ENCODE data around the gene SLC43A3.

DNA sequence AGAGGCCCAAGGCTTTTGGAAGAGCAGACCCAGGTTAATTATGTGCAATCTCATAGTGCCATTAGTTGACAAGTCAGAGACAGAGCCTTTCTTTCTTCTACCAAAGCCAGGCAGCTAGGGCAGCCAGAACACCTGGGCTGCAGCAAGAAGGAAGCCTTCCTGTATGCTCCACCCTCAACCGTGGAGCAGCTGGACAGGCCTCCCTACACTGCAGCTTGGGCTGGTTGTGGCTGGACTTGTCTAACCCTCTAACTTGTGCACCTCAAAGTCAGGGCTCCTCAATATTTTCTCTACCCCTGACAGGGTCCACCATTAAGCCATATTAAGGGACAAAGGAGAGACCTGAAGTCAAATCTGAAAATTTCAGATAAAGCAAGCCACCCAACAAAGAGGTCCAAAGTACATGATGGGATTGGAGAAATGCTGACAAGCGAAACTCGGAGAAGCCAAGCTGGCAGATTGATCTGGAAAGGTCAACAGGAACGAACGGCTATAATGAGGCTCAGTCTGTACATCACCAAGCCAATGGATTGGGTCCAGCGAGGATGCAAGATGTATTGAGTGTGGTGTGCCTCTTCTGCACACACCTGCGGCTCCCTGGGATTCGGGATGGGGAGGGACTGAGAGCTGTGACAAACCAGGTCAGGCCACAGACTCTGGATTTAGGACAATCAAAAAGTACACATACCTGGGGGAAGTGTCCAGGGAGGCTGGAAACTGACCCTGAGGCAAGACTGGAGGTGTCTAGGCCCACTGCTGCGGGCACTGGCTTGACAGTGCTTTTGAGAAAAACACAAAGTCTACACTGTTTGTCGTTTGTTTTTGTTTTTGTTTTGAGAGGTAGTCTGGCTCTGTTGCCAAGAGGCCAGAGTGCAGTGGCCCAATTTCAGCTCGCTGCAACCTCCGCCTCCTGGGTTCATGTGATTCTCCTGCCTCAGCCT, 11.7 kb upstream of the SLC43A3 start:
- TF ChIP-seq MXI1 (IDR thresholded peaks at IDR 0.05; ENCODE audit: borderline replicate concordance, low read depth, low read length) (no peak), MAFK (IDR thresholded peaks at IDR 0.05; ENCODE audit: low read depth, low read length) (no peak), POLR2A (IDR thresholded peaks at IDR 0.05; ENCODE audit: low read depth, low read length) (no peak), RAD21 (IDR thresholded peaks at IDR 0.05; ENCODE audit: low read length) (no peak)
- TF ChIP-seq, protein P1, sequence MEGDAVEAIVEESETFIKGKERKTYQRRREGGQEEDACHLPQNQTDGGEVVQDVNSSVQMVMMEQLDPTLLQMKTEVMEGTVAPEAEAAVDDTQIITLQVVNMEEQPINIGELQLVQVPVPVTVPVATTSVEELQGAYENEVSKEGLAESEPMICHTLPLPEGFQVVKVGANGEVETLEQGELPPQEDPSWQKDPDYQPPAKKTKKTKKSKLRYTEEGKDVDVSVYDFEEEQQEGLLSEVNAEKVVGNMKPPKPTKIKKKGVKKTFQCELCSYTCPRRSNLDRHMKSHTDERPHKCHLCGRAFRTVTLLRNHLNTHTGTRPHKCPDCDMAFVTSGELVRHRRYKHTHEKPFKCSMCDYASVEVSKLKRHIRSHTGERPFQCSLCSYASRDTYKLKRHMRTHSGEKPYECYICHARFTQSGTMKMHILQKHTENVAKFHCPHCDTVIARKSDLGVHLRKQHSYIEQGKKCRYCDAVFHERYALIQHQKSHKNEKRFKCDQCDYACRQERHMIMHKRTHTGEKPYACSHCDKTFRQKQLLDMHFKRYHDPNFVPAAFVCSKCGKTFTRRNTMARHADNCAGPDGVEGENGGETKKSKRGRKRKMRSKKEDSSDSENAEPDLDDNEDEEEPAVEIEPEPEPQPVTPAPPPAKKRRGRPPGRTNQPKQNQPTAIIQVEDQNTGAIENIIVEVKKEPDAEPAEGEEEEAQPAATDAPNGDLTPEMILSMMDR (conservative IDR thresholded peaks at IDR 0.05; ENCODE audit: low read depth, low read length), result no peak
- TF ChIP-seq, protein P2, sequence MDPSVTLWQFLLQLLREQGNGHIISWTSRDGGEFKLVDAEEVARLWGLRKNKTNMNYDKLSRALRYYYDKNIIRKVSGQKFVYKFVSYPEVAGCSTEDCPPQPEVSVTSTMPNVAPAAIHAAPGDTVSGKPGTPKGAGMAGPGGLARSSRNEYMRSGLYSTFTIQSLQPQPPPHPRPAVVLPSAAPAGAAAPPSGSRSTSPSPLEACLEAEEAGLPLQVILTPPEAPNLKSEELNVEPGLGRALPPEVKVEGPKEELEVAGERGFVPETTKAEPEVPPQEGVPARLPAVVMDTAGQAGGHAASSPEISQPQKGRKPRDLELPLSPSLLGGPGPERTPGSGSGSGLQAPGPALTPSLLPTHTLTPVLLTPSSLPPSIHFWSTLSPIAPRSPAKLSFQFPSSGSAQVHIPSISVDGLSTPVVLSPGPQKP (IDR thresholded peaks at IDR 0.05; ENCODE audit: borderline replicate concordance, low read depth, low read length), result no peak

Measured in IMR-90 (cell line).